HG02642 (cell line): ENCODE measurements around the gene CFAP46.

Experiments
- ATAC-seq: cut with Tn5 transposase; IDR thresholded peaks from one replicate; pipeline ENCODE4 v1.9.1; 2021; ENCODE audit warnings: mild to moderate bottlenecking; ENCODE audit not compliant: unreplicated experiment, poor library complexity

The CFAP46 gene

GRCh38 chr10:132946806-132947546 is 4.6 kb upstream of the CFAP46 start:
- no peak for ATAC-seq

GRCh38 chr10:132946311-132946710 is 3.9 kb upstream of the CFAP46 start:
- no peak for ATAC-seq

- no peak for ATAC-seq
These were observed 3.5 kb upstream of the CFAP46 start for GRCh38 chr10:132945894-132946255.

DNA sequence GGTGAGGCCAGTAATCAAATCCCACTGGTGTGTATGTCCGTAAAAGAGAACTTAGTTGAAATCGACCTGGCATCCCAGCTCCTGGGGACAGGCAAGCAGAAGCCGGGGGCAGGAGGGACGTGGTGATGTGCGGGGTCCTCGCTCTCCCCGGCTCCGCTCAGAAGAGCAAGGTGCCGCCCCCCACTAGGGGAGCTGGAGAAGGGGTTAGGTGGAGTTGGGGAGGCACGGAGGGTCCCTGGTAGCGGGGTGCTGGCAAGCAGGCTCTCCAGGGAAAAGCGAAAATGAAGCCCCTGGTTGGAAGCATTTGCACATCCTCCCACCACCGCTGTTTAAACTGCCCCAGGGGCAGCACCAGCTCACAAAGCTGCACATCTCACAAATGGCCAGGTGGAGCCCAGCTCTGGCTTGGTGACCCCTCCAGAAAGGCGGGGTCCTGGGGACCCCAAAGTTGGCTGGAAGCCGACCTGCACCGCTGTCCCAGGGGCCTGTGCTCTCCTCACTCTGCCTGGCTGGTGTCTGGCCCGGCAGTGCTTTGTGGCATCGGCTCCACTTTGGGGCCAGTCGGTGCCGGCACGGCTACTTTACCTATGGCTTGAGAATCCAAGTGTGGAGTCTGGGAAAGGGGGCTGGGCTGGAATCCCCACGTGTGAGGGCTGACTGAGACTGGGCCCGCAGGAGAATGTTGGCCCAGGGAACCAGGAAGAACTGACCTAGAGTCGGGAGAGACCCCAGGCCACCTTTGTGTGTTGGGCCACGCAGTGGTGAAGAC is 2.9 kb upstream of the CFAP46 start:
- no peak for ATAC-seq

DNA sequence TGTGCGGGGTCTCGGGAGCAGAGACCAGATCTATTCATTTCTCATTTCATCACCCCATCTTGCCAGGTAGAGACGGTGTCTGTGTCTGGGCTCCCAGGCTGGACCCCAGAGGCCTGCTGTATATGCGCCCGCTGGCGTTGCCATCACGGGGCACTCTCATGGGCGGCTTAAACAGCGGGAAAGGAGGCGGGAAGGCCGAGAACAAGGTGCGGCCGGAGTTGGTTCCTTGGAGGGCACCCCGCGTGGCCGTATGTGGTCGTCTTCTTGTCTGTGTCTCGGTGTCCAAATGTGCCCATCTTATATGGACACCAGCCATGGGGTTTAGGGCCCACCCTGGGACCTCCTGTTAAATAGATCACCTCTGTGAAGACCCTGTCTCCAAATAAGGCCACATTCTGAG is 2.1 kb upstream of the CFAP46 start:
- ATAC-seq, result no peak

- ATAC-seq, result no peak
These were observed 1.5 kb upstream of the CFAP46 start for GRCh38 chr10:132943791-132944404.

DNA sequence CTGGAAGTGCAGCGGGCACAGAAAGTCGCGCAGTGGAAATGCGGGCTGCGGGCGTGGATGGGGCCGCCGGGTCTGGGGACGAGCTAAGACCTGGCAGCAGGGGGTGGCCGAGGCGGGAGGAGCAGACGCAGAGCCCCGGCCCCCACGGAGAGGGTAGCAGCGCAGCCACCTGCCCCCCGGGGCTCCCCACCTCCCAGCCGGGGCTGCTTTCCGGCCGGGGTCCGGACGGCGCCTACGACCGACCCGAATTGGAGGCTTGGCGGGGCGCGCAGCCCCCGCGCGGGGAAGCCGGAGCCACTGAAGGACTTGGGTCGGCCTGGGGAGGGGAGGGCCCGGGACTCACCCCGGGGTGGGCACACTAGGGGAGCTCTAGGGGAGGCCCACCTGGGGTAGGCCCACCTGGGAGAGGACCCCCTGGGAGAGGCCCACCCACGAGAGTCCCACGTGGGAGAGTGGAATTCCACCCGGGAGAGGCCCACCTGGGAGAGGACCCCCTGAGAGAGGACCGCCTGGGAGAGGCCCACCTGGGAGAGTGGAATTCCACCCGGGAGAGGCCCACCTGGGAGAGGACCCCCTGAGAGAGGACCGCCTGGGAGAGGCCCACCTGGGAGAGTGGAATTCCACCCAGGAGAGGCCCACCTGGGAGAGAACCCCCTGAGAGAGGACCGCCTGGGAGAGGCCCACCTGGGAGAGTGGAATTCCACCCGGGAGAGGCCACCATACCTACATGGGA is 854 bp upstream of the CFAP46 start:
- ATAC-seq, result no peak

DNA sequence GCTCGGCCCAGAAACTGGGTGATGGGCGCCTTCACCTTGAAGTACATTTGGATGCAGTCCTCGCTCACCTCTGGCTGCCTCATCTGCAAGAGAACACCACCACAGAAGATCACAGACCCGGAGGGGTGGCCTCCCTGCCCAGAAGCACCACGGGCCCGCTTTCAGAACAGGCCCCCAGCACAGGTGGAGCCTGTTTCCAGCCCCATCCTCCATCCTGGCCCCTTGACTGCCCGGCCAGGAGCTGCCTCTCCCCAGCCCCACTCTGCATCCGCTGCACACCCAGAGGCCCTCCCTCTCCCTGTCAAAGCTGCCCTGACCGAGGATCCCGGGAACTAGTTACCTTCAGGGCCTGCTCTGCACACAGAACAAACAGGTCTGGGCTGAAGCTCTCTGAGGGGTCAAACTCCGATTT is 724 bp downstream of the CFAP46 start:
- ATAC-seq, result no peak

DNA sequence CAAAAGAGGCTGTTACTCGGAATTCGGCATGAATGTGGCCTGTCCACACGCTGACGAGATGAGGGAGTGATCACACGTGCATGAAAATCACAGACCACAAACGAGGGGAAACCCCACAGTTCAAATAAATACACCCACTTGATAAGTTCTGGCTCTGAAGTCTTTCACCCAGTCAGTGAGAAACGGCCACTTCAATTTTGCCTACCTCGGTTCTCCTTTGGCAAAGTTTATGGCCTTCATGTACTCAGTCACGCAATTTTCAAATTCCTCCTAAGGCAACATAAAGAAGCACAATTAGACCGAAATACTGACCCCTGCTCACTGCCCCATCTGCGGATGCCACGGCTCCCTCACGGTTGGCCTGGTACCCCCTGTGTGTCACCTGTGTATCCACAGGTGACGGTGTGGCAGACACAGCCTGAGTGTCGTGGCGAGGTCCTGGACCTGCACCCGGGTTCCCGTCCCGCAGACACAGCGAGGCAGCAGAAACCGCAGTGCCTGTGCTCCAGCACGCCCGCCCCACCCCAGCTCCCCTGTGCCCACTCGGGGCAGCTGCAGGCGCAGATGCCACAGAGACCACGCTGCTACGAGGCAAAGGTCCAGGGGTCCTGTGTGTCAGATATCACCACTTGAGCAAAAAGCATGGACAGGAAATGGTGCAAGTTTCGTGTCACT is 1.4 kb downstream of the CFAP46 start:
- ATAC-seq, result peak; percentile 8

GRCh38 chr10:132939957-132940790 is 2.2 kb downstream of the CFAP46 start:
- ATAC-seq, result peak; percentile 56

GRCh38 chr10:132939378-132939955 is 2.9 kb downstream of the CFAP46 start:
- ATAC-seq, result no peak

DNA sequence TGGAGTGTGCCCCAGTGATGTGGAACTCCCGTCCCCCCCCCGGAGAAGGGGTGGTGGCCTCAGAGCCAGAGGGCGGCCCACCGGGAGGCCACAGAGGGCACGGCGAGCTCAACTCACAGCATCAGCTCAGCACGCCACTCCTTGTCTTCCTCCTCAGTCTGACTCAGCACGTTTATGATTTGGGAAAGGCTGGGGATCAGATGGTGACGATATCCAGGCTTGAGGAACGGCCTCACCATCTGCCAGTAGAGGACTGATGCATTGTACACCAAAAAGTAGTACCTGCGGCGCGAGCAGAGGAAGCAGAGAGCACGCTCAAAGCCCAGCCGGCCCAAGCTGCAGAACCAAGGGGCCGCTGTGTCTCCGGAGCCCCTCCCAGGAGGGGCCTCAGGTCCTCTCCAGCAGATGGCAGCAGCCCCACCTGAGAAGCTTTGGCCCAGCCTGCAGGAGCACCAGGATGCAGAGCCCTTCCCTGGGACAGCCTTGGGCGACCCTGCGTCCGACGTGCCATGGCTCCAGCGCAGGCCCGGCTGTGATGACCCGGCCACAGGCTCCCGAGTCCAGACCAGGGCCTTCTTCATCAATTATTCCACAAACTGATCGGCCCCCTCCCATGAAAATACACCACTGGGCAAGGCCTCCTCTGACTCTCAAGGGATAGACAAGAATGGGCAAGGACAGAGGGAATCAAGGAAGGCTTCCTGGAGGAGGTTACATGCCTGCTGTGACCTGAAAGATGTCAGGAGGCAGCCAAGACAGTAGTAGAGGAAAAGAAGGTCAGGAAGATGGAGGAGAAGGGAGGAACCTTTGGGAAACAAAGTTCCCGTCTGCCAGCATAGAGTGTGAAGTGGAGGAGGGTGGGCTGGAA is 3.7 kb downstream of the CFAP46 start:
- no peak for ATAC-seq

GRCh38 chr10:132937861-132938260 is 4.5 kb downstream of the CFAP46 start:
- no peak for ATAC-seq

- ATAC-seq, result no peak
These were observed 7.4 kb downstream of the CFAP46 start for GRCh38 chr10:132934953-132935352.

GRCh38 chr10:132933308-132934042 is 8.9 kb downstream of the CFAP46 start:
- no peak for ATAC-seq

DNA sequence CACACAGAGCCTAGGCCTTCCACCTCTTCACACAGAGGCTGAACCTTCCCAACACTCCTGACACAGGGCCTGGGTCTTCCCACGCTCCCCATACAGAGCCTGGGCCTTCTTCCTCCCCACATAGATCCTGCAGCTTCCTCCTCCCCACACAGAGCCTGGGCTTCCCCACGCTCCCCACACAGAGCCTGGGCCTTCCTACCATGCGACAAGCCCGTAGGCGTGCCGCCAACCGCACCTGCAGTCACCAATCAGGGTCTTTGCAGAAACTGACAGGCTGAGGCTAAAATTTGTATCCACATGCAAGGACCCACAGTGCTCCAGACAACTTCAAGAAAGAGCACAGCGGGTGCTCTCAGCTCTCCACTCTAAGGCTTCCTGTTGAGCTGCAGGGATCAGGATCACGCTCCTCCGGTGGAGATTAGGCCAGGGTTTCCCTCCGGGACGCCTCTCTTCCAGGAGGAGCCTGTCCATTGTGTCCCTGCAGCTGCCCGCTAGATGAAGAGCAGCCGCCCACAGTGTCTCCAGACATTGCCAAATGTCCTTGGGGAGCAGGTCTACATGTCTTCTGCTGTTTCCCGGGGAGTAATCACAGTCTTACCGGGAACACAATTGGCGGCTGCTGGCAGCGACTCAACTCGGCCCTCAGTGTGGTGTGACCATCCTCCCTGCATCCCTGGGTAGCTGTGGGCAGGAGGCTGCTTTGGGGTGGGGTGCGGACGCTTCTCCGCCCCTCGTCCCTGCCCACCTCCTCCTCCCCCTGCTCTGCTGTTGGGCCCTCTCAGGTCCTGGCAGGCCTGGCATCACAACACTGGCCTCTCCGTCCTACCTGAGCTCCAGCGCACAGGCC is 9.7 kb downstream of the CFAP46 start:
- no peak for ATAC-seq
